Smooth muscle cell (in vitro differentiated cells): ENCODE results near the gene ABCB8. TPM values are rescaled to one million over a fixed set of nuclear protein-coding genes. Genes with fewer than 3 reads are reported as not detected.
A peak's percentile ranks its signal among the peaks of the same experiment; 100 is the strongest.

ENCODE experiments used
- DNase-seq: peaks from one replicate; lab custom pipeline; 2025; ENCODE audit not compliant: unreplicated experiment; lab: John Stamatoyannopoulos, UW
- H2AFZ ChIP-seq: fragments of 200-600 bp; sonication (generic); 2 replicates; pipeline ENCODE4 v1.6.0; 2016; ENCODE audit warnings: antibody characterized with exemption, low read depth, mild to moderate bottlenecking
- H3F3A ChIP-seq: fragments of 200-600 bp; sonication (generic); 2 replicates; pipeline ENCODE4 v1.6.0; 2017; ENCODE audit warnings: antibody characterized with exemption, low read depth
- H3K27ac ChIP-seq: fragments of 200-600 bp; sonication (generic); 2 replicates; pipeline ENCODE4 v1.5.1; 2016; ENCODE audit warnings: low read depth, mild to moderate bottlenecking
- H3K27me3 ChIP-seq: fragments of 200-600 bp; sonication (generic); 2 replicates; pipeline ENCODE4 v1.6.1; 2016; ENCODE audit warnings: low read depth, mild to moderate bottlenecking
- H3K36me3 ChIP-seq: fragments of 200-600 bp; sonication (generic); 2 replicates; pipeline ENCODE4 v1.5.1; 2016; ENCODE audit warnings: low read depth
- H3K4me1 ChIP-seq: fragments of 200-600 bp; sonication (generic); 2 replicates; pipeline ENCODE4 v1.5.1; 2016; ENCODE audit warnings: low read depth
- H3K4me2 ChIP-seq: fragments of 200-600 bp; sonication (generic); 2 replicates; pipeline ENCODE4 v1.6.0; 2016; ENCODE audit warnings: mild to moderate bottlenecking
- H3K4me3 ChIP-seq: fragments of 200-600 bp; sonication (generic); 2 replicates; pipeline ENCODE4 v1.5.1; 2016; ENCODE audit warnings: mild to moderate bottlenecking
- H3K79me2 ChIP-seq: fragments of 200-600 bp; sonication (generic); 2 replicates; pipeline ENCODE4 v1.6.0; 2016; ENCODE audit warnings: low read depth, mild to moderate bottlenecking
- H3K9ac ChIP-seq: fragments of 200-600 bp; sonication (generic); 2 replicates; pipeline ENCODE4 v1.6.0; 2016; ENCODE audit warnings: low read depth
- H3K9me3 ChIP-seq: fragments of 200-600 bp; sonication (generic); replicated peaks from 2 replicates; pipeline ENCODE4 v1.5.1; 2016; ENCODE audit warnings: low read depth
- H4K20me1 ChIP-seq: fragments of 200-600 bp; sonication (generic); 2 replicates; pipeline ENCODE4 v1.6.0; 2016; ENCODE audit warnings: low read depth
- CTCF ChIP-seq: fragments of 200-600 bp; sonication (generic); IDR thresholded peaks from 2 replicates; pipeline ENCODE4 v1.5.1; 2017; ENCODE audit warnings: borderline replicate concordance, mild to moderate bottlenecking, antibody characterized with exemption; ENCODE audit not compliant: insufficient read depth, poor library complexity, severe bottlenecking
- WGBS: methylation state at CpG from one replicate; pipeline ENCODE4 v1.1.7; 2016; ENCODE audit warnings: low lambda C conversion rate; 5-methylcytosine and 5-hydroxymethylcytosine counted together
- polyA plus RNA-seq: library from polyadenylated mRNA; unstranded; fragments of >200 nt; fragmentation: Nextera tagmentation; extraction: Ambion mirVana; gene quantifications from 2 replicates; pipeline ENCODE4 v1.2.1, GENCODE V29; 2016
- total RNA-seq: library from RNA; depleted of rRNA; stranded (reverse); fragments of >200 nt; gene quantifications from 2 replicates; pipeline ENCODE4 v1.2.3, GENCODE V29; 2014

ABCB8 gene
- total and polyA plus RNA-seq, 2 experiments from 2014 or later: 23.4 to 24.2 TPM

GRCh38 chr7:151095828-151096475 lies 67.7 kb downstream of the ABCB8 start:
- H2AFZ ChIP-seq: no peak overlapping the region
- H3K36me3 ChIP-seq: no peaks in the 10 kb centered on the region
- no peak overlapping the region for H3K4me3 ChIP-seq
- H3K4me2 ChIP-seq: no peak overlapping the region
- H4K20me1 ChIP-seq: peaks cover 98% of the 10 kb centered on the region
- no peak for TF ChIP-seq CTCF
- DNase-seq: no peak
- 66% methylated on average over 17 of the region's 17 CpGs for WGBS
- H3F3A ChIP-seq: no peaks in the 10 kb centered on the region
- H3K9me3 ChIP-seq: no peaks in the 10 kb centered on the region
- no peak overlapping the region for H3K9ac ChIP-seq
- peak overlapping the region; percentile 55 for H3K27ac ChIP-seq
- H3K27me3 ChIP-seq: no peaks in the 10 kb centered on the region
- H3K4me1 ChIP-seq: no peaks in the 10 kb centered on the region
- peaks cover 98% of the 10 kb centered on the region for H3K79me2 ChIP-seq

Other genes starting within 250 kb of the ABCB8 start
- gene TMEM176B, start 228.1 kb upstream of the ABCB8 start, total RNA-seq: 52.8 and 78.8 TPM in 2 replicates
- gene TMEM176B, start 228.1 kb upstream of the ABCB8 start, polyA plus RNA-seq: 90.5 and 108 TPM in 2 replicates
- 46.6 and 52.8 TPM in 2 replicates for gene TMEM176A, start 227.7 kb upstream of the ABCB8 start, total RNA-seq
- gene TMEM176A, start 227.7 kb upstream of the ABCB8 start, polyA plus RNA-seq: 95.8 and 105 TPM in 2 replicates
- not detected in 2 replicates for gene AOC1, start 175.9 kb upstream of the ABCB8 start, total RNA-seq
- gene AOC1, start 175.9 kb upstream of the ABCB8 start, polyA plus RNA-seq: 0.45 TPM in 1 of 2 replicates, not detected in the other
- gene KCNH2, start 50.1 kb upstream of the ABCB8 start, total RNA-seq: 12.9 and 13.3 TPM in 2 replicates
- 32.1 and 37.7 TPM in 2 replicates for gene KCNH2, start 50.1 kb upstream of the ABCB8 start, polyA plus RNA-seq
- gene NOS3, start 37.4 kb upstream of the ABCB8 start, total RNA-seq: 3.4 and 6.2 TPM in 2 replicates
- 7.8 and 11.7 TPM in 2 replicates for gene NOS3, start 37.4 kb upstream of the ABCB8 start, polyA plus RNA-seq
- gene ATG9B, start 4.0 kb upstream of the ABCB8 start, total RNA-seq: 1.7 and 2.6 TPM in 2 replicates
- gene ATG9B, start 4.0 kb upstream of the ABCB8 start, polyA plus RNA-seq: 6.5 and 16.6 TPM in 2 replicates
- gene ASIC3, start 20.1 kb downstream of the ABCB8 start, total RNA-seq: 2.2 and 2.3 TPM in 2 replicates
- 2.0 and 4.7 TPM in 2 replicates for gene ASIC3, start 20.1 kb downstream of the ABCB8 start, polyA plus RNA-seq
- gene CDK5, start 29.4 kb downstream of the ABCB8 start, total RNA-seq: 18.6 and 22.1 TPM in 2 replicates
- 36.4 and 50.1 TPM in 2 replicates for gene CDK5, start 29.4 kb downstream of the ABCB8 start, polyA plus RNA-seq
- gene SLC4A2, start 31.1 kb downstream of the ABCB8 start, total RNA-seq: 42.3 and 89.3 TPM in 2 replicates
- 96.4 and 104 TPM in 2 replicates for gene SLC4A2, start 31.1 kb downstream of the ABCB8 start, polyA plus RNA-seq
- gene FASTK, start 52.4 kb downstream of the ABCB8 start, total RNA-seq: 92.0 and 100 TPM in 2 replicates
- 177 and 188 TPM in 2 replicates for gene FASTK, start 52.4 kb downstream of the ABCB8 start, polyA plus RNA-seq
- 30.3 and 35.9 TPM in 2 replicates for gene TMUB1, start 55.0 kb downstream of the ABCB8 start, total RNA-seq
- 69.8 and 70.4 TPM in 2 replicates for gene TMUB1, start 55.0 kb downstream of the ABCB8 start, polyA plus RNA-seq
- gene AGAP3, start 58.0 kb downstream of the ABCB8 start, total RNA-seq: 27.2 and 29.8 TPM in 2 replicates
- 51.4 and 87.3 TPM in 2 replicates for gene AGAP3, start 58.0 kb downstream of the ABCB8 start, polyA plus RNA-seq
- gene GBX1, start 139.2 kb downstream of the ABCB8 start, total RNA-seq: not detected in 2 replicates
- gene GBX1, start 139.2 kb downstream of the ABCB8 start, polyA plus RNA-seq: not detected in 2 replicates
- not detected in 2 replicates for gene ASB10, start 158.8 kb downstream of the ABCB8 start, total RNA-seq
- gene ASB10, start 158.8 kb downstream of the ABCB8 start, polyA plus RNA-seq: not detected in 2 replicates
- gene H2BK1, start 182.0 kb downstream of the ABCB8 start, total RNA-seq: not detected in 2 replicates
- gene H2BK1, start 182.0 kb downstream of the ABCB8 start, polyA plus RNA-seq: not detected in 2 replicates
- gene ABCF2, start 198.8 kb downstream of the ABCB8 start, total RNA-seq: 30.5 and 35.1 TPM in 2 replicates
- gene ABCF2, start 198.8 kb downstream of the ABCB8 start, polyA plus RNA-seq: 24.2 and 26.5 TPM in 2 replicates
- gene CHPF2, start 204.0 kb downstream of the ABCB8 start, total RNA-seq: 42.3 and 43.7 TPM in 2 replicates
- gene CHPF2, start 204.0 kb downstream of the ABCB8 start, polyA plus RNA-seq: 70.8 and 71.8 TPM in 2 replicates
- gene SMARCD3, start 220.2 kb downstream of the ABCB8 start, total RNA-seq: 35.8 and 44.4 TPM in 2 replicates
- gene SMARCD3, start 220.2 kb downstream of the ABCB8 start, polyA plus RNA-seq: 58.1 and 66.3 TPM in 2 replicates